MM.1S (cell line): ENCODE measurements around the gene KRTDAP.
"Not testable (repeated sequence)": the region's sequence is repeated elsewhere in the genome, so short reads cannot be mapped to it uniquely, and the experiment has no call there.

Source experiments
- EZH2phosphoT487 ChIP-seq: fragments of 300-600 bp; sonication (generic); IDR thresholded peaks from 2 replicates; pipeline ENCODE4 v1.6.1; 2018; ENCODE audit warnings: antibody characterized with exemption, low read length
- TF ChIP-seq, protein P1 (sequence below): fragments of 300-600 bp; sonication (generic); IDR thresholded peaks from 2 replicates; pipeline ENCODE4 v1.5.1; 2016; ENCODE audit warnings: antibody characterized with exemption, low read length, mixed read lengths

DNA sequence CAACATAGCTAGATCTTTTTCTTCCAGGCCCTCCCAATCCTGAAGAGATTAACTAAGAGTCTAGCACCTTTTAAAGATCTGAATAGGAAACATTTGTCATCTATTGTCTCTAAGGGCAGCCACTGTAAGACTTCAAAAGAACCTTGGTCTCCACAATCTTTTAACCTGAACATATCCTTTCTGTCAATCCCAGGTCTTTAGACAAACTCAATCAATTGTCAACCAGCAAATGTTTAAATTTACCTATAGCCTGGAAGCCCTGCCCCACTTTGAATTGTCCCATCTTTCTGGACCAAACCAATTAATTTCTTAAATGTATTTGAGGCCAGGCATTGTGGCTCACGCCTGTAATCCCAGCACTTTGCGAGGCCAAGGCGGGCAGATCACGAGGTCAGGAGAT, 19.2 kb downstream of the KRTDAP start:
- TF ChIP-seq, protein P1, sequence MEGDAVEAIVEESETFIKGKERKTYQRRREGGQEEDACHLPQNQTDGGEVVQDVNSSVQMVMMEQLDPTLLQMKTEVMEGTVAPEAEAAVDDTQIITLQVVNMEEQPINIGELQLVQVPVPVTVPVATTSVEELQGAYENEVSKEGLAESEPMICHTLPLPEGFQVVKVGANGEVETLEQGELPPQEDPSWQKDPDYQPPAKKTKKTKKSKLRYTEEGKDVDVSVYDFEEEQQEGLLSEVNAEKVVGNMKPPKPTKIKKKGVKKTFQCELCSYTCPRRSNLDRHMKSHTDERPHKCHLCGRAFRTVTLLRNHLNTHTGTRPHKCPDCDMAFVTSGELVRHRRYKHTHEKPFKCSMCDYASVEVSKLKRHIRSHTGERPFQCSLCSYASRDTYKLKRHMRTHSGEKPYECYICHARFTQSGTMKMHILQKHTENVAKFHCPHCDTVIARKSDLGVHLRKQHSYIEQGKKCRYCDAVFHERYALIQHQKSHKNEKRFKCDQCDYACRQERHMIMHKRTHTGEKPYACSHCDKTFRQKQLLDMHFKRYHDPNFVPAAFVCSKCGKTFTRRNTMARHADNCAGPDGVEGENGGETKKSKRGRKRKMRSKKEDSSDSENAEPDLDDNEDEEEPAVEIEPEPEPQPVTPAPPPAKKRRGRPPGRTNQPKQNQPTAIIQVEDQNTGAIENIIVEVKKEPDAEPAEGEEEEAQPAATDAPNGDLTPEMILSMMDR = not testable (repeated sequence)
- not testable (repeated sequence) for TF ChIP-seq EZH2phosphoT487
